WTC11 (cell line): ENCODE results near the gene FCHSD2. TPM values are rescaled to one million over a fixed set of nuclear protein-coding genes. Genes with fewer than 3 reads are reported as not detected.
A peak's percentile ranks its signal among the peaks of the same experiment; 100 is the strongest.

Source experiments
- ATAC-seq: fragments of 200-7000 bp; cut with Tn5 transposase; 2 replicates; pipeline ENCODE4 v1.10.0; 2021; ENCODE audit warnings: mild to moderate bottlenecking, moderate library complexity
- CTCF ChIA-PET: fragments of 300-600 bp; sonication (Branson Sonifier 250); formaldehyde crosslinking; loops from one replicate; lab custom pipeline; 2021; ENCODE audit warnings: antibody characterized with exemption; lab: Charles Lee
- POLR2A ChIA-PET: fragments of 350-600 bp; sonication (Branson Sonifier 250); formaldehyde crosslinking; loops from one replicate; lab custom pipeline; 2021; ENCODE audit warnings: antibody characterized with exemption; lab: Charles Lee
- DNase-seq: peaks from one replicate; pipeline ENCODE4 v3.0.0; 2021; ENCODE audit warnings: low spot score
- H3K27ac Mint-ChIP-seq: 2 replicates; pipeline ENCODE4 v1.8.0; 2021; ENCODE audit warnings: mixed read lengths
- H3K27me3 Mint-ChIP-seq: 2 replicates; pipeline ENCODE4 v1.8.0; 2021; ENCODE audit warnings: low read depth, mild to moderate bottlenecking, moderate library complexity, mixed read lengths
- H3K36me3 Mint-ChIP-seq: 2 replicates; pipeline ENCODE4 v1.8.0; 2021; ENCODE audit warnings: mixed read lengths
- H3K4me1 Mint-ChIP-seq: 2 replicates; pipeline ENCODE4 v1.8.0; 2022; ENCODE audit warnings: mixed read lengths
- H3K4me3 Mint-ChIP-seq: 2 replicates; pipeline ENCODE4 v1.8.0; 2021; ENCODE audit warnings: mild to moderate bottlenecking, moderate library complexity, mixed read lengths
- H3K9me3 Mint-ChIP-seq: 2 replicates; pipeline ENCODE4 v1.8.0; 2021; ENCODE audit warnings: mixed read lengths
- AR ChIP-seq: fragments of 250-450 bp; sonication (Bioruptor Pico); IDR thresholded peaks from 2 replicates; pipeline ENCODE4 v1.9.0; 2021; ENCODE audit warnings: mild to moderate bottlenecking
- ATF2 ChIP-seq: sonication (generic); formaldehyde crosslinking; IDR thresholded peaks from 2 replicates; pipeline ENCODE4 v1.8.1; 2022; ENCODE audit warnings: low read depth, missing genetic modification reagents, borderline replicate concordance
- CTCF ChIP-seq: fragments of 200-600 bp; IDR thresholded peaks from 2 replicates; pipeline ENCODE4 v1.8.0; 2022; ENCODE audit warnings: antibody characterized with exemption
- E2F1 ChIP-seq: sonication (generic); formaldehyde crosslinking; IDR thresholded peaks from 2 replicates; pipeline ENCODE4 v1.8.0; 2022; ENCODE audit warnings: mild to moderate bottlenecking, missing genetic modification reagents
- FOXJ3 ChIP-seq: sonication (generic); formaldehyde crosslinking; IDR thresholded peaks from 2 replicates; pipeline ENCODE4 v1.9.0; 2021; ENCODE audit warnings: missing genetic modification reagents, mild to moderate bottlenecking, borderline replicate concordance
- GABPB1 ChIP-seq: sonication (generic); formaldehyde crosslinking; IDR thresholded peaks from 2 replicates; pipeline ENCODE4 v1.8.1; 2023; ENCODE audit warnings: mild to moderate bottlenecking, missing genetic modification reagents
- GRHL2 ChIP-seq: fragments of 250-450 bp; sonication (Bioruptor Pico); IDR thresholded peaks from 2 replicates; pipeline ENCODE4 v1.8.0; 2022; ENCODE audit warnings: mild to moderate bottlenecking, moderate library complexity; ENCODE audit not compliant: insufficient replicate concordance, severe bottlenecking
- MYBL2 ChIP-seq: sonication (generic); formaldehyde crosslinking; IDR thresholded peaks from 2 replicates; pipeline ENCODE4 v1.8.1; 2023; ENCODE audit warnings: mild to moderate bottlenecking, moderate library complexity, missing genetic modification reagents
- NFYB ChIP-seq: sonication (generic); formaldehyde crosslinking; conservative IDR thresholded peaks from 2 replicates; pipeline ENCODE4 v1.8.0; 2022; ENCODE audit warnings: low read depth, missing genetic modification reagents
- PRRX2 ChIP-seq: fragments of 250-450 bp; sonication (Bioruptor Pico); IDR thresholded peaks from 2 replicates; pipeline ENCODE4 v1.8.0; 2021; ENCODE audit warnings: mild to moderate bottlenecking
- RORB ChIP-seq: fragments of 250-450 bp; sonication (Bioruptor Pico); IDR thresholded peaks from 2 replicates; pipeline ENCODE4 v1.9.0; 2021; ENCODE audit warnings: mild to moderate bottlenecking
- TP53 ChIP-seq: sonication (generic); formaldehyde crosslinking; IDR thresholded peaks from 2 replicates; pipeline ENCODE4 v1.8.1; 2023; ENCODE audit warnings: mild to moderate bottlenecking, missing genetic modification reagents
- ZNF263 ChIP-seq: sonication (generic); formaldehyde crosslinking; IDR thresholded peaks from 2 replicates; pipeline ENCODE4 v1.8.1; 2022; ENCODE audit warnings: low read depth, mild to moderate bottlenecking, moderate library complexity, missing genetic modification reagents
- ZNF317 ChIP-seq: sonication (generic); formaldehyde crosslinking; IDR thresholded peaks from 2 replicates; pipeline ENCODE4 v1.8.1; 2023; ENCODE audit warnings: low read depth, mild to moderate bottlenecking, moderate library complexity, missing genetic modification reagents, borderline replicate concordance
- total RNA-seq: library from RNA; stranded (reverse); gene quantifications from 3 replicates; pipeline ENCODE4 v1.2.3, GENCODE V29; 2021

The FCHSD2 gene
- total RNA-seq, 1 experiment from 2014 or later: 10.1 TPM

GRCh38 chr11:72985645-72986044 is 156.5 kb downstream of the FCHSD2 start:
- Mint-ChIP-seq H3K4me1 (peaks cover 11% of the 10 kb centered on the region), H3K4me3 (no peak overlapping the region), H3K36me3 (no peaks in the 10 kb centered on the region), H3K9me3 (no peaks in the 10 kb centered on the region), H3K27me3 (no peaks in the 10 kb centered on the region), H3K27ac (no peak overlapping the region)
- no peak for TF ChIP-seq GRHL2 (CRISPR knock-in tag)
- TF ChIP-seq GABPB1 (CRISPR knock-in tag): peak; percentile 59; the same call in 1 of the 2 replicates
- ChIA-PET CTCF (no interaction called here), POLR2A (no interaction called here)
- ATAC-seq: no peak
- no peak for DNase-seq

GRCh38 chr11:72984453-72985077 is 157.6 kb downstream of the FCHSD2 start:
- H3K4me1 Mint-ChIP-seq: peaks cover 11% of the 10 kb centered on the region
- H3K27me3 Mint-ChIP-seq: no peaks in the 10 kb centered on the region
- no peak for DNase-seq
- H3K36me3 Mint-ChIP-seq: no peaks in the 10 kb centered on the region
- no peak overlapping the region for H3K27ac Mint-ChIP-seq
- TF ChIP-seq MYBL2 (CRISPR knock-in tag) (no peak), AR (no peak), ATF2 (no peak), CTCF (no peak), FOXJ3 (no peak), E2F1 (CRISPR knock-in tag) (no peak), NFYB (CRISPR knock-in tag) (no peak), ZNF263 (CRISPR knock-in tag) (no peak), RORB (CRISPR knock-in tag) (no peak)
- TF ChIP-seq, all 79 proteins: peak for 0
- Mint-ChIP-seq H3K4me3 (no peak overlapping the region), H3K9me3 (no peaks in the 10 kb centered on the region)
- POLR2A ChIA-PET: no interaction called here
- CTCF ChIA-PET: interaction anchor here (0.5 kb wide), 1 partner anchor 275 kb away, joined by 4 read pairs; no protein-coding TSS in a partner anchor
- no peak for ATAC-seq

- H3K4me1 Mint-ChIP-seq: peaks cover 11% of the 10 kb centered on the region
- no peak for TF ChIP-seq PRRX2 (CRISPR knock-in tag)
- no peak for TF ChIP-seq ZNF317 (CRISPR knock-in tag)
- no peak for TF ChIP-seq TP53 (CRISPR knock-in tag)
- CTCF ChIA-PET: no interaction called here
- H3K27ac Mint-ChIP-seq: no peak overlapping the region
- POLR2A ChIA-PET: no interaction called here
- no peaks in the 10 kb centered on the region for H3K36me3 Mint-ChIP-seq
- no peak for ATAC-seq
- H3K27me3 Mint-ChIP-seq: no peaks in the 10 kb centered on the region
- DNase-seq: no peak
- H3K4me3 Mint-ChIP-seq: no peak overlapping the region
- H3K9me3 Mint-ChIP-seq: no peaks in the 10 kb centered on the region
Observed at GRCh38 chr11:72983560-72983959, 158.6 kb downstream of the FCHSD2 start.
